Myocyte (in vitro differentiated cells): ENCODE results near the gene KRTAP4-5. TPM values are rescaled to one million over a fixed set of nuclear protein-coding genes. Genes with fewer than 3 reads are reported as not detected.
"Not testable (repeated sequence)": the region's sequence is repeated elsewhere in the genome, so short reads cannot be mapped to it uniquely, and the experiment has no call there.

Experiments used
- DNase-seq: peaks from one replicate; pipeline ENCODE4 v3.0.0-alpha.2; 2012; ENCODE audit warnings: low read depth
- total RNA-seq: library from RNA; depleted of rRNA; stranded (reverse); fragments of >200 nt; gene quantifications from 2 replicates; pipeline ENCODE4 v1.2.3, GENCODE V29; 2014

KRTAP4-5 gene
- total RNA-seq, 1 donor from 2014 or later = not detected

- no peak for DNase-seq
Measured at GRCh38 chr17:41147531-41148204, 2.0 kb downstream of the KRTAP4-5 start.

GRCh38 chr17:41145261-41145660 is 4.4 kb downstream of the KRTAP4-5 start:
- no peak for DNase-seq

- no peak for DNase-seq
Measured at GRCh38 chr17:41144846-41145245, 4.8 kb downstream of the KRTAP4-5 start.

- no peak for DNase-seq
Measured at GRCh38 chr17:41141361-41141760, 8.3 kb downstream of the KRTAP4-5 start.

- no peak for DNase-seq
Measured at GRCh38 chr17:41140360-41141131, 9.1 kb downstream of the KRTAP4-5 start, which contains the start of gene KRTAP4-6. KRTAP4-6 (minus strand) TSS chr17:41140544; CDS start chr17:41140487, 57 bp downstream.

- DNase-seq = not testable (repeated sequence)
Measured at GRCh38 chr17:41139865-41140264, 9.8 kb downstream of the KRTAP4-5 start.

- no peak for DNase-seq
Measured at GRCh38 chr17:41133880-41134735, 15.5 kb downstream of the KRTAP4-5 start.

- DNase-seq = no peak
Measured at GRCh38 chr17:41131979-41132378, 17.6 kb downstream of the KRTAP4-5 start.

GRCh38 chr17:41127371-41127770 is 22.3 kb downstream of the KRTAP4-5 start:
- no peak for DNase-seq

- DNase-seq = no peak
Measured at GRCh38 chr17:41126412-41126811, 23.2 kb downstream of the KRTAP4-5 start.

- no peak for DNase-seq
Measured at GRCh38 chr17:41125064-41125463, 24.6 kb downstream of the KRTAP4-5 start.

- not testable (repeated sequence) for DNase-seq
Measured at GRCh38 chr17:41123991-41124371, 25.6 kb downstream of the KRTAP4-5 start, which contains the start of gene KRTAP4-12. KRTAP4-12 (minus strand) TSS chr17:41124182; CDS start chr17:41124122, 60 bp downstream.

GRCh38 chr17:41123292-41123990 is 26.2 kb downstream of the KRTAP4-5 start:
- DNase-seq = not testable (repeated sequence)

- no peak for DNase-seq
Measured at GRCh38 chr17:41121742-41122141, 27.9 kb downstream of the KRTAP4-5 start.

GRCh38 chr17:41119696-41120690 is 29.6 kb downstream of the KRTAP4-5 start:
- not testable (repeated sequence) for DNase-seq

- no peak for DNase-seq
Measured at GRCh38 chr17:41118721-41119120, 30.9 kb downstream of the KRTAP4-5 start.

- not testable (repeated sequence) for DNase-seq
Measured at GRCh38 chr17:41117846-41118386, 31.7 kb downstream of the KRTAP4-5 start, which contains the start of gene KRTAP4-11. KRTAP4-11 (minus strand) TSS chr17:41118373; CDS start chr17:41118315, 58 bp downstream.

- DNase-seq = no peak
Measured at GRCh38 chr17:41116297-41116696, 33.3 kb downstream of the KRTAP4-5 start.
